ENCODE measurements around the gene UCHL3.

- TF ChIP-seq EZH2 (IDR thresholded peaks at IDR 0.05; ENCODE audit: insufficient read depth, poor library complexity, severe bottlenecking) (no peak), EZH2phosphoT487 (IDR thresholded peaks at IDR 0.05; ENCODE audit: insufficient read depth, low read depth) (no peak)
These were observed 7.4 kb downstream of the UCHL3 start for GRCh38 chr13:75556961-75557360.
